ENCODE data around the gene PHF2.

GRCh38 chr9:93713716-93714115 is 137.3 kb downstream of the PHF2 start:
- TF ChIP-seq, protein P1, sequence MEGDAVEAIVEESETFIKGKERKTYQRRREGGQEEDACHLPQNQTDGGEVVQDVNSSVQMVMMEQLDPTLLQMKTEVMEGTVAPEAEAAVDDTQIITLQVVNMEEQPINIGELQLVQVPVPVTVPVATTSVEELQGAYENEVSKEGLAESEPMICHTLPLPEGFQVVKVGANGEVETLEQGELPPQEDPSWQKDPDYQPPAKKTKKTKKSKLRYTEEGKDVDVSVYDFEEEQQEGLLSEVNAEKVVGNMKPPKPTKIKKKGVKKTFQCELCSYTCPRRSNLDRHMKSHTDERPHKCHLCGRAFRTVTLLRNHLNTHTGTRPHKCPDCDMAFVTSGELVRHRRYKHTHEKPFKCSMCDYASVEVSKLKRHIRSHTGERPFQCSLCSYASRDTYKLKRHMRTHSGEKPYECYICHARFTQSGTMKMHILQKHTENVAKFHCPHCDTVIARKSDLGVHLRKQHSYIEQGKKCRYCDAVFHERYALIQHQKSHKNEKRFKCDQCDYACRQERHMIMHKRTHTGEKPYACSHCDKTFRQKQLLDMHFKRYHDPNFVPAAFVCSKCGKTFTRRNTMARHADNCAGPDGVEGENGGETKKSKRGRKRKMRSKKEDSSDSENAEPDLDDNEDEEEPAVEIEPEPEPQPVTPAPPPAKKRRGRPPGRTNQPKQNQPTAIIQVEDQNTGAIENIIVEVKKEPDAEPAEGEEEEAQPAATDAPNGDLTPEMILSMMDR (IDR thresholded peaks at IDR 0.05), result no peak
- no peak for TF ChIP-seq POLR2AphosphoS5 (IDR thresholded peaks at IDR 0.05)

Data from suprapubic skin (tissue), 3 donors.